NCI-H1105 treated with DMSO at 0.1 percent for 48 hours (cell line): Measurements from ENCODE around the gene SLC26A1.

ENCODE experiments used
- DNase-seq: peaks from one replicate; lab custom pipeline; 2025; lab: John Stamatoyannopoulos, UW

SLC26A1 gene, protein sequence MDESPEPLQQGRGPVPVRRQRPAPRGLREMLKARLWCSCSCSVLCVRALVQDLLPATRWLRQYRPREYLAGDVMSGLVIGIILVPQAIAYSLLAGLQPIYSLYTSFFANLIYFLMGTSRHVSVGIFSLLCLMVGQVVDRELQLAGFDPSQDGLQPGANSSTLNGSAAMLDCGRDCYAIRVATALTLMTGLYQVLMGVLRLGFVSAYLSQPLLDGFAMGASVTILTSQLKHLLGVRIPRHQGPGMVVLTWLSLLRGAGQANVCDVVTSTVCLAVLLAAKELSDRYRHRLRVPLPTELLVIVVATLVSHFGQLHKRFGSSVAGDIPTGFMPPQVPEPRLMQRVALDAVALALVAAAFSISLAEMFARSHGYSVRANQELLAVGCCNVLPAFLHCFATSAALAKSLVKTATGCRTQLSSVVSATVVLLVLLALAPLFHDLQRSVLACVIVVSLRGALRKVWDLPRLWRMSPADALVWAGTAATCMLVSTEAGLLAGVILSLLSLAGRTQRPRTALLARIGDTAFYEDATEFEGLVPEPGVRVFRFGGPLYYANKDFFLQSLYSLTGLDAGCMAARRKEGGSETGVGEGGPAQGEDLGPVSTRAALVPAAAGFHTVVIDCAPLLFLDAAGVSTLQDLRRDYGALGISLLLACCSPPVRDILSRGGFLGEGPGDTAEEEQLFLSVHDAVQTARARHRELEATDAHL

DNA sequence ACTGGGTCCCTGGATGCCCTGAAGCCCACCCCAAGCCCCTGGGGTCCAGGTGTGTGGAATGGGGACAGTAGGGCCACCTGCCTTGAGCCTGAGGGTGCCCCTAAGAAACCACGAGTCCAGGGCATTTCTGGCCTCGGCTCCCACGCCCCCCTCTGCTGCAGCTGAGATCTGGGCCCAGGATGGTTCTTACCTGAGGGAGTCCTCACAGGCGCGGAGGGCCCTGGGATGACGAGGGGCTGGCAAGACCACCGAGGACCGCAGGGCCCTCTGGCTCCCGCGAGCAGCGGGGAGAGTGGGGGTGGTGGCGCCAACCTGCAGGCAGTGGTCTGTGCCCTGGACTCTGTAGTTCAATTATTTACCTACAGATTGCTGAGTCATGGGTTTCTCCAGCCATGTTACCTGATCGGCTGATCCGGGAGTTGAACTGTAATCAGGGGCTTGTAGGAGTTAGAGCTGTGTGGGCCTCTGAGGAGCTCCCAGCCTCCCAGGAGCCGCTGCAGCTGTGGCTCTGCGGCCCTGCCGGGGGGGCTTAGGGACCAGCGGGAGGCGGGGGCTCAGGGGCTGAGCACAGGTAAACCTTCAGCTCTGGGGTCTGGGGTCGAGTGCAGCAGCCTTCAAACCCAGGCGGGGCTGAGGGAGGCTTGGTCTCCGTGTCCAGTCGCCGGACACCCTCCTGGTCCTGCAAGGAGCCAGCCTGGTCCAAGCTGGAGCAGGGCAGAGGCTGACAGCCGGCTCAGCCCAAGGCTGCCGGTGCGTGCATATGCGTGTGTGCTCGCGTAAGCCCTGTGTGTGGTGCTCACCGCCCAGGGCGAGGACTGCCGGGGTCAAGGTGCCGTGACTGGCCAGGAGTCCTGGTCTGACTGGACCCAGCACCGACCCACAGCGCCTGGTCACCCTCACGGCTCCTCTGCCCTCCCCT is at the start of gene SLC26A1:
Gene SLC26A1, minus strand, starts transcription at position 294 of the 919 bp plus-strand sequence. CDS start 1,701 bp downstream, outside the sequence.
- DNase-seq, result no peak

DNA sequence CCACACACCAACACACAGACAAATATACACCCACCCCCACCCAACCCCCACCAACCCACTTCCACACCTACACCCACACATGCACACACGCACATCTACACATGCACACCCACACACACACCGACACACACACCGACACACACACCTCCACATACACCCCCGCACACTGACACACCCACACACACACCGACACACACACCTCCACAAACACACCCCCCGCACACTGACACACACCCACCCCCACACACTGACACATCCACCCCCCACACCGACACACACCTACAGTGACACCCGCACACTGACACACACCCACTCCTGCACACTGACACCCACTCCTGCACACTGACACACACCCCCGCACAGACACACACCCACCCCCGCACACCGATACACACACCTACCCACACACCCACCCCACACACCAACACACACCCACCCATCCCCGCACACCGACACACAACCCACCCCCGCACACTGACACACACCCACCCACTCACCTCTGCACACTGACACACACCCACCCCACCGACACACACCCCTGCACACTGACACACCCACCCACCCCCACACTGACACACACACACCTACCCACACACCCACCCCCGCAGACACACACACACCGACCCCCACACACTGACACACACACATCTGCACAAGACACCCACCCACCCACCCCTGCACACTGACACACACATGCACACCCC is 49.3 kb upstream of the SLC26A1 start:
- DNase-seq, result no peak

- DNase-seq, result no peak
Observed at GRCh38 chr4:1041936-1042330, 48.7 kb upstream of the SLC26A1 start.

DNA sequence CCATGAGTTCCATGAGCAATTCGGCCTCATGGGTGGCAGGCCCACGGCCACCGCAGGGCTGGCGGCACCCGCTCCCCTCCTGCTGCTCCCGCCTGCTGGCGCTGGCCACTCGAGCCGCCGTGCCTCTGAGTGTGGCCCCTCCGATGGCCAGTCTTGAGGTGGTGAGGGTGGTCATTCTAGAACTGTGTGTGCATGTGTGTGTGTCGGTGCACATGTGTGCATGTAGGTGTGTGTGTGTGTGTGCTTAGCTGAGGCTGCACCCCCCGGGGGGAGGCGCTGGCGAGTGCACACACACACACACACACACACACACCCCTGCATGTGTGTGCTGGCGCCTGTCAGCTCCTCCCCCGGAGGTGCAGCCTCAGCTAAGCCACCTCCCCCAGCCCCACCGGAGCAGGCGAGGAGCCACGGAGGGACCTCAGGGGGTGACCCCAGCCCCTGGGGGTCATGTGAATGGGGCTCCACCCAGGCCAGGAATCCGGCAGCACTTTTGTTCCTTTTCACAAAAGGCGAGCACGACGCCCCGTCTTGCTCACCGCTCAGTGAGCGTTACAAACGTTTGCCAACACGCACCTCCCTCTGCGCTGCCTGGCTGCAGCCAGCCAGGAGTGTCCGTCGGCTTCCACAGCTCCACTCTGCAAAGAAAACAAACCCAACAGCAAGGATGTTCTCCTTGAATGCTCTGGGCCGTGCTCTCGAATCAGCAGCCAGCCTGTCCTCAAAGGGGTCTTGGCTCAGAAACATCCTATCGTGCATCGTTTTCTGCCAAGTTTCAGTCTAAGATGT is 48.1 kb upstream of the SLC26A1 start:
- DNase-seq, result no peak

- no peak for DNase-seq
Observed at GRCh38 chr4:1040344-1041146, 47.3 kb upstream of the SLC26A1 start.

- DNase-seq, result no peak
Observed at GRCh38 chr4:1039493-1040343, 46.5 kb upstream of the SLC26A1 start.

DNA sequence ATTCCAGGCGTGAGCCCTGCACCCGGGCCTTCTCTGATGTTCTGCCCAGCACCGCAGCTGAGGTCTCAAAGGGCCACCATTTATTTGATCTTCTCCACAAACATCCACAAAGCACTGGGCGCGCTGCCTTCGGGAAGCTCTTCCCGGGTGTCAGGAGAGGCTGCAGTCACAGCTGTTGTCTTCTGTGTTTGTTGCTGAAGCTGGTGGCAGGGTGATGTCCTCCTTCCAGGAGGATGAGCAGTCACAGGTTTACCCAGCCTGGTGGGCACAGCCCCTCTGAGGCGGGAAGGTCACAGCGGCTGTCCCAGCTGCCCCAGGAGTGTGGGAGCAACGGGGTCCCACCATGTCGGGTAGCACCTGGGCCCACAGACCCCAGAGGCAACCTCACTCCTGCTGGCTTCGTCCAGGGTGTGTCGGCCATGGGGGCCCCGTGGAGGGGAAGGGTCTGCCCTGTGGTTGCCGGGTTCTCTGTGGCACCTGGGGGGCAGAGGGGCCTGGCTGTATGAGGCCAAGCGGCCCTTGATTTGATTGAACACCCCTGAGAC is 45.8 kb upstream of the SLC26A1 start:
- no peak for DNase-seq

GRCh38 chr4:1036976-1037810 is 44.0 kb upstream of the SLC26A1 start:
- DNase-seq, result no peak

DNA sequence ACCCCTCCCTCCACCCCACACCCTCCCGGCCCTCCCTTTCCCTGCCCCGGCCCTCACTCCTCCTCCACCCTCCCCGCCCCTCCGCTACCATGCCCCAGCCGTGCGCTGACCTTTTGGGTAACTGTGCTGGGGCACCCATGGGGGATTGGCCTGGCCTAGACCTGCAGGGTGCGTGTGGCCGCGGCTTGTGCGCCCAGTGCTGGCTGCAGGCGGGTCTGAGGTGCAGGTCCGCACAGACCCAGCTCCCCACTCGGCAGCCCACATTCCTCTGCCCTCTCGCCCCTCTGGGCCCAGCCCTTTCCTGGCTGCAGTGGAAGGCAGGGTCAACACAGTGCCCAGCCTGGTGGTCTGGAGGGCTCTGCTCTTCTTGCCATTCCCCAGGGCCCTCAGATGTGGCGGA is 42.9 kb upstream of the SLC26A1 start:
- DNase-seq, result no peak

- DNase-seq, result no peak
Observed at GRCh38 chr4:1035510-1035909, 42.3 kb upstream of the SLC26A1 start.

DNA sequence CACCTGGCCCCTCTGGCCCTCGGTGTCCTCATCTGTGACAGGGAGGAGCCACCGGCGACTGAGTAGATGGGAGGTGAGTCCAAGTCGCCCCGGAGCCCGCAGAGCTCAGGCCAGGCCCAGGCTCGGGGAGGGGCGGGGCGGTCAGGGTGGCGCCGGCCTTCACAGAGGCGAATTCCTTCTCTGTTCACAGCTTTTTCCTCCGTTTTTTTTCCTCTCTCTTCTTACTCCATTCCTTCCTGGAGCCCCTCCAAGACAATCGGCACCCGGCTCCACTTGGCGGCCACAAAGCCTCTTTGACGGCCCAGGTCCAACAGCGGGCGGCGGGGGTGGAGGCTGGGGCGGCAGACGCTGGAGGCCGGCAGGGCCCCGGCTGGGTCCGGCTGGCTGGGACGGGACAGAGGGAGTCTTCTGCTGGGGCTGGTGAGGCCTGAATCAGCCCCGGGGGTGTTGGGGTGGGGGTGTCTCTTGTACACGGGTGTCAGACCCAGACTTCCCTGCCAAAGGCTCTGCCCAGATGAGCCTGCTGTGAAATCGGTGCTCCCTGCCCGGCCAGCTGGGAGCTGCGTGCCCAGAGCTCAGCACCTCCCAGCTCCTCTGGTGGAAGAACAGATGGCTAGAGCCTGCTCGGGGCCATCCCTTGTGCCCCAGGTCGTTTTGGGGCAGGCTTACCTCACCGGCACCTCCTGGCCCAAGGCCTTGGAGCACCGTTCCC is 40.8 kb upstream of the SLC26A1 start:
- DNase-seq, result no peak

GRCh38 chr4:1032861-1033260 is 39.7 kb upstream of the SLC26A1 start:
- no peak for DNase-seq

GRCh38 chr4:1031956-1032795 is 39.0 kb upstream of the SLC26A1 start:
- no peak for DNase-seq

GRCh38 chr4:1031346-1031745 is 38.1 kb upstream of the SLC26A1 start:
- no peak for DNase-seq

DNA sequence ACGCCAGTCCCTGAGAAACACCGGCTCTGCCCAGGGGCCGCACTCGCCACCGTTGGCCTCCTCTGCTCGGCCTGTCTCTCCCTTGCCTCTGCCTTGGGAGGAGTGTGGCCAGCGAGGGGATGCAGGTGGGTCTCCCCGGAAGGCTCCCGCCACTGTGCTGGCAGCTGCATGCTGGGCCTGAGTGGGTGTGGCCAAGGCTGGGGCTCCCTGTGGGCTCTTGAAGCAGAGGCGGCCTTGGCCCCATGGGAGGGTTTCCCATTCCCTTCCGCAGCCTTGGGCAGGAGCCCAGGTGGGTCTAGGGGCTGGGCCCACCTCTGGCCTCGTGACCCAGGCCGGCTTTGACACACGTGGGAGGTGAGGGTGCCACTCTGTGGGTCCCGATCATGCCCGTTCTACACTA is 37.4 kb upstream of the SLC26A1 start:
- DNase-seq, result no peak

DNA sequence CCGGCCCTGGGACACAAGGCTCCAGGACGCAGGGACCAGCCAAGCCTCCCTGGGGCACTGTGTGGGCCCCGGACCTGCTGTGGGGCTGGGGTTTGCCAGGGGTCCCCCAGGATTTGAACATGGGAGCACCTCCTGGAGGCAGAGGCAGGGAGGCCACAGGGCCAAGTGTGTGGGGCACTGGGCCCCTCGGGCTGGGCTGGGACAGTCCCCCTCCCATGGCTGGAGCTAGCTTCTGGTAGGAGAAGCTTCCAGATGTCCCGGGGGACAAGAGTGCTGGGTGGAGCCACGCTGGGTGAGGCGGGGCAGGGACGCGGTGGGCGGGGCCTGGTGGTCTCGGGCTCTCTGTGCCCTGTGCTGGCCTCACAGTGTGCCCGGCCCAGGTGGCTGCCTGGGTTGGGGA is 36.8 kb upstream of the SLC26A1 start:
- no peak for DNase-seq
